HEK293T (cell line): Measurements from ENCODE around the gene SLC25A51.

Experiments
- CTCF ChIA-PET: fragments of 350-600 bp; formaldehyde crosslinking; extraction: SDS; loops from one replicate; lab custom pipeline; 2021; ENCODE audit warnings: antibody characterized with exemption, inconsistent platforms; lab: Yijun Ruan, JAX
- POLR2A ChIA-PET: fragments of 350-600 bp; formaldehyde crosslinking; extraction: SDS; loops from one replicate; lab custom pipeline; 2020; ENCODE audit warnings: antibody characterized with exemption, inconsistent platforms; lab: Yijun Ruan, JAX
- DNase-seq: peaks from one replicate; pipeline ENCODE4 v3.0.0; 2012; ENCODE audit warnings: mixed read lengths; ENCODE audit errors: extremely low spot score
- ARNT ChIP-seq: fragments of 450-650 bp; IDR thresholded peaks from 2 replicates; pipeline ENCODE4 v1.6.1; 2017; ENCODE audit warnings: mild to moderate bottlenecking
- BHLHE40 ChIP-seq: fragments of 450-650 bp; IDR thresholded peaks from 2 replicates; pipeline ENCODE4 v1.6.1; 2016; ENCODE audit warnings: mild to moderate bottlenecking, moderate library complexity, borderline replicate concordance
- CTBP1 ChIP-seq: fragments of 450-650 bp; IDR thresholded peaks from 2 replicates; pipeline ENCODE4 v1.6.1; 2016; ENCODE audit warnings: borderline replicate concordance
- ELF4 ChIP-seq: fragments of 450-650 bp; IDR thresholded peaks from 2 replicates; pipeline ENCODE4 v1.6.1; 2017; ENCODE audit warnings: antibody characterized with exemption
- FOXA1 ChIP-seq: fragments of 450-650 bp; IDR thresholded peaks from 2 replicates; pipeline ENCODE4 v1.6.1; 2016; ENCODE audit warnings: mild to moderate bottlenecking
- FOXK2 ChIP-seq: fragments of 450-650 bp; IDR thresholded peaks from 2 replicates; pipeline ENCODE4 v1.6.1; 2016; ENCODE audit warnings: mild to moderate bottlenecking
- FOXM1 ChIP-seq: fragments of 450-650 bp; IDR thresholded peaks from 2 replicates; pipeline ENCODE4 v1.6.1; 2017; ENCODE audit warnings: mild to moderate bottlenecking, borderline replicate concordance
- HDGF ChIP-seq: fragments of 450-650 bp; IDR thresholded peaks from 2 replicates; pipeline ENCODE4 v1.6.1; 2017; ENCODE audit warnings: antibody characterized with exemption, borderline replicate concordance
- L3MBTL2 ChIP-seq: fragments of 450-650 bp; conservative IDR thresholded peaks from 2 replicates; pipeline ENCODE4 v1.6.1; 2016; ENCODE audit warnings: mild to moderate bottlenecking
- LEF1 ChIP-seq: fragments of 450-650 bp; IDR thresholded peaks from 2 replicates; pipeline ENCODE4 v1.6.1; 2017; ENCODE audit warnings: mild to moderate bottlenecking, borderline replicate concordance
- NFRKB ChIP-seq: fragments of 450-650 bp; IDR thresholded peaks from 2 replicates; pipeline ENCODE4 v1.6.1; 2016; ENCODE audit warnings: mild to moderate bottlenecking, moderate library complexity
- SP1 ChIP-seq: fragments of 450-650 bp; IDR thresholded peaks from 2 replicates; pipeline ENCODE4 v1.6.1; 2017
- SUZ12 ChIP-seq: fragments of 450-650 bp; IDR thresholded peaks from 2 replicates; pipeline ENCODE4 v1.6.1; 2016; ENCODE audit warnings: mild to moderate bottlenecking
- TARDBP ChIP-seq: fragments of 450-650 bp; IDR thresholded peaks from 2 replicates; pipeline ENCODE4 v1.6.1; 2016
- ZNF384 ChIP-seq: fragments of 450-650 bp; IDR thresholded peaks from 2 replicates; pipeline ENCODE4 v1.6.1; 2016
- TF ChIP-seq, protein P1 (sequence below): fragments of 450-650 bp; IDR thresholded peaks from 2 replicates; pipeline ENCODE4 v1.6.1; 2016

Gene SLC25A51

DNA sequence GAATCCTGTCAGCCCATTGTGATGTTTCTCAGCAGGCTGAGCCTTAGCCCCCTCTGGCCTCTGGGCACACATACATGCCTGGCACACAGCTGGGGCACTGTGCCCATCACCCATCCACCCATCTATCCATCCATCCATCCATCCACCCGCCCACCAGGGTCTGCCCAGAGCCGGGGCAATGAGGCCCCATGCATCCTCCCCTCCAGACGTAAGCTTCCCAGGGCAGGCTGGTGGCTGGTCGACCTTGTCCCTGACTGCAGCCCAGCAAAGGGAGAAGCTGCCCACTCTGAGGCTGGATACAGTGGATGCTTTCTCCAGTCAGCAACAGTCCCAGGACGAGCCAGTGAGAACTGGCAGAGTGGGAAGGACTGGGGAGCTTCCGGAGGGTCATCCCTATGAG is 21.1 kb upstream of the SLC25A51 start:
- POLR2A ChIA-PET: no interaction called here

GRCh38 chr9:37924538-37924937 is 20.6 kb upstream of the SLC25A51 start:
- DNase-seq: no peak
- TF ChIP-seq LEF1: no peak
- no peak for TF ChIP-seq CTBP1
- no peak for TF ChIP-seq L3MBTL2
- TF ChIP-seq ELF4: no peak
- TF ChIP-seq FOXK2: no peak
- no peak for TF ChIP-seq NFRKB
- TF ChIP-seq FOXA1: no peak
- TF ChIP-seq TARDBP: no peak
- no peak for TF ChIP-seq BHLHE40
- no peak for TF ChIP-seq SP1
- TF ChIP-seq ZNF384: no peak
- TF ChIP-seq SUZ12: no peak
- TF ChIP-seq HDGF: no peak
- TF ChIP-seq, protein P1, sequence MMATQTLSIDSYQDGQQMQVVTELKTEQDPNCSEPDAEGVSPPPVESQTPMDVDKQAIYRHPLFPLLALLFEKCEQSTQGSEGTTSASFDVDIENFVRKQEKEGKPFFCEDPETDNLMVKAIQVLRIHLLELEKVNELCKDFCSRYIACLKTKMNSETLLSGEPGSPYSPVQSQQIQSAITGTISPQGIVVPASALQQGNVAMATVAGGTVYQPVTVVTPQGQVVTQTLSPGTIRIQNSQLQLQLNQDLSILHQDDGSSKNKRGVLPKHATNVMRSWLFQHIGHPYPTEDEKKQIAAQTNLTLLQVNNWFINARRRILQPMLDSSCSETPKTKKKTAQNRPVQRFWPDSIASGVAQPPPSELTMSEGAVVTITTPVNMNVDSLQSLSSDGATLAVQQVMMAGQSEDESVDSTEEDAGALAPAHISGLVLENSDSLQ: no peak
- no peak for TF ChIP-seq FOXM1
- TF ChIP-seq ARNT: no peak
- ChIA-PET POLR2A (no interaction called here), CTCF (no interaction called here)

More for the DNA sequence above, 21.1 kb upstream of the SLC25A51 start:
- CTCF ChIA-PET: no interaction called here
- no peak for DNase-seq
- TF ChIP-seq CTBP1: no peak

DNA sequence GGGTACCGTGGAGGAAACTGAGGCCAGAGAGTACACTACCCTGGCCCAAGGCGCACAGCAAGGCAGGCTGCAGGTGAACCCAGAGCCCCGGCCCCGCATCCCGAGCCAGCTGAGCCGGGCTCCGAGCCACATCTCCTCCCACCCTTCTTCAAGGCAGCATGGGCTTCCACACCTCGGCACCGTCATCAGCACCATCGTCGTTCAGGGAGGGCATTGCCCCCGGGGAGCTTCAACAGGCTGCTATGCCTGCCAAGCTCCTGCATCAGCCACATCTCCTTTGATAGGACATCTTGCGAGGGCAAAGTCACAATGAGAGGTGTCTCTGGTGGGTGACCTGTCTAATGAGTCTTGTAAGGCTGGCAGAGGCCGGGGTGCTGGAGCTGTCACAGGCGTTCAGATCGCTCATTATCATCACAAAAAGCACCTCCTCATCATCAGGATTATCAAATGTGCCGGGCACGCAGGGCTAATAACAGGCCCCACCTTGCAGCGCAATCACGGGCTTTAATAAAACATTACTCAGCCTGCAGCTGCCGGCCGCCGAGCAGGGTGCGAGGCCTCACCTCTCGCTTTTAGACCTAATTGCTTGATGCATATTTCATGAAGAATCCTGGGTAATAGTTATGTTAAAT is 20.0 kb upstream of the SLC25A51 start:
- POLR2A ChIA-PET: no interaction called here
- no peak for TF ChIP-seq L3MBTL2
- TF ChIP-seq ARNT: no peak
- TF ChIP-seq, protein P1: no peak
- no peak for DNase-seq
- CTCF ChIA-PET: no interaction called here

- TF ChIP-seq ARNT (no peak), CTBP1 (no peak), TARDBP (no peak), FOXA1 (no peak), SUZ12 (no peak)
- ChIA-PET POLR2A (no interaction called here), CTCF (no interaction called here)
- DNase-seq: no peak
These were observed 19.3 kb upstream of the SLC25A51 start for GRCh38 chr9:37923118-37923795.

- no peak for DNase-seq
- CTCF ChIA-PET: no interaction called here
- TF ChIP-seq SP1: no peak
- TF ChIP-seq ARNT: no peak
- TF ChIP-seq TARDBP: no peak
- TF ChIP-seq LEF1: no peak
- POLR2A ChIA-PET: no interaction called here
These were observed 18.6 kb upstream of the SLC25A51 start for GRCh38 chr9:37922363-37923117.

DNA sequence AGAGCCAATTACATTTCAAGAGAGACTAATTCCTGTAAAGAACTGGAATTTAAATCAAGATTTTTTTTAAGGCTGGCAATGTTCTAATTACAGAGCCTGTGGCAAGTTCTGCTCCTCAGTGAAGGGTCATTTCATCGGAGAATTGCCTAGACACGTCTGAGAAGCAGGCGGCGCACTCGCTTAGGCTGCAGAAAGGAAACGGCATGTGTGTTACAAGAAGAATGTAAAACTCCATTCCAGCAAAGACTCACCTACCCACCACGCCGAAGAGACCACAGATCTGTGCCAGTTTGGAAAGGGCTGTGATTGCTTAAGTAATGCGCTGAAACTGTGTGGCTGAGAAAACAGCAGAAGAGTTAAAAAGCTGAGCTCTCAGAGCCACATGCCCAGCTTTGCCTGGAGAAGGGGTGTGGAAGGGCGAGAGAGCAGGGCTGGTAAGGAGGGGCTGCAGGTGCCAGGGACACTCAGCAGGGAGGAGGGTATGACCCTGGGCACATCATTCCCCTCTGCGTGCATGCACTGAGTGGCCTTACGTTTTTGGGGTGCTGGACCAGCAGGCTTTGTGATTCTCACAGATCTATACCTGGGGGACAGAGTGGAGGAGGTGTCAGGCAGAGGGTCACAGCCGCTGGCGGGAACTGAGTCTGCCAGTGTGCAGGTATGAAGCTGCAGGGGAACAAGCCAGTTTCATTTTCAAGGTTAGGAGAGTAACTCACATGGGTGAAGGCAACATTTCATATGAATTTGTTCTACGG is 17.8 kb upstream of the SLC25A51 start:
- TF ChIP-seq ARNT (no peak), NFRKB (no peak), SUZ12 (no peak), SP1 (no peak), HDGF (no peak), LEF1 (no peak), CTBP1 (no peak), TARDBP (no peak), FOXA1 (no peak)
- no peak for DNase-seq
- ChIA-PET POLR2A (no interaction called here), CTCF (no interaction called here)

GRCh38 chr9:37921168-37921510 is 17.2 kb upstream of the SLC25A51 start:
- CTCF ChIA-PET: no interaction called here
- TF ChIP-seq NFRKB: no peak
- no peak for TF ChIP-seq ZNF384
- TF ChIP-seq, protein P1: no peak
- POLR2A ChIA-PET: no interaction called here
- DNase-seq: no peak
